Stimulated activated CD4-positive, alpha-beta T cell treated with anti-CD3 and anti-CD28 coated beads, Interleukin-2, amount 100 ng/mL, for 48 hours (primary cell): Measurements from ENCODE around the gene FBRSL1.
"Not testable (repeated sequence)": the region's sequence is repeated elsewhere in the genome, so short reads cannot be mapped to it uniquely, and the experiment has no call there.

Source experiments
- DNase-seq, 2 donors: peaks; one replicate each; pipeline ENCODE4 v3.0.0-alpha.2; 2020

Gene FBRSL1

GRCh38 chr12:132454193-132454932 is 35.6 kb upstream of the FBRSL1 start:
- DNase-seq, result no peak

- no peak for DNase-seq
Observed at GRCh38 chr12:132454933-132455418, 35.0 kb upstream of the FBRSL1 start.

- no peak for DNase-seq
Observed at GRCh38 chr12:132455565-132455964, 34.4 kb upstream of the FBRSL1 start.

GRCh38 chr12:132456186-132456943 is 33.6 kb upstream of the FBRSL1 start:
- DNase-seq, result no peak

GRCh38 chr12:132456944-132457495 is 32.9 kb upstream of the FBRSL1 start:
- no peak for DNase-seq

- DNase-seq, result no peak
Observed at GRCh38 chr12:132458441-132458840, 31.5 kb upstream of the FBRSL1 start.

GRCh38 chr12:132458846-132459641 is 30.9 kb upstream of the FBRSL1 start:
- DNase-seq, result no peak

GRCh38 chr12:132460571-132460970 is 29.4 kb upstream of the FBRSL1 start:
- no peak for DNase-seq

GRCh38 chr12:132461526-132461925 is 28.4 kb upstream of the FBRSL1 start:
- DNase-seq, result no peak

GRCh38 chr12:132462788-132463187 is 27.2 kb upstream of the FBRSL1 start:
- DNase-seq, result no peak

- DNase-seq, result not testable (repeated sequence)
Observed at GRCh38 chr12:132463284-132463924, 26.5 kb upstream of the FBRSL1 start.

GRCh38 chr12:132464304-132464703 is 25.6 kb upstream of the FBRSL1 start:
- not testable (repeated sequence) for DNase-seq

GRCh38 chr12:132464820-132465219 is 25.1 kb upstream of the FBRSL1 start:
- DNase-seq, result no peak

GRCh38 chr12:132465269-132466190 is 24.4 kb upstream of the FBRSL1 start:
- no peak for DNase-seq

GRCh38 chr12:132466241-132467201 is 23.4 kb upstream of the FBRSL1 start:
- DNase-seq, result no peak

- DNase-seq, result no peak
Observed at GRCh38 chr12:132467511-132467910, 22.4 kb upstream of the FBRSL1 start.

- no peak for DNase-seq
Observed at GRCh38 chr12:132469423-132469822, 20.5 kb upstream of the FBRSL1 start.

GRCh38 chr12:132470397-132470796 is 19.6 kb upstream of the FBRSL1 start:
- DNase-seq, result no peak

GRCh38 chr12:132471011-132471857 is 18.7 kb upstream of the FBRSL1 start:
- no peak for DNase-seq
